Medulla oblongata (tissue), 1 donor: ENCODE results near the gene ARID1B.

ENCODE experiments used
- DNase-seq: peaks from one replicate; pipeline ENCODE4 v3.0.0-alpha.2; 2015; ENCODE audit errors: extremely low spot score

The ARID1B gene

DNA sequence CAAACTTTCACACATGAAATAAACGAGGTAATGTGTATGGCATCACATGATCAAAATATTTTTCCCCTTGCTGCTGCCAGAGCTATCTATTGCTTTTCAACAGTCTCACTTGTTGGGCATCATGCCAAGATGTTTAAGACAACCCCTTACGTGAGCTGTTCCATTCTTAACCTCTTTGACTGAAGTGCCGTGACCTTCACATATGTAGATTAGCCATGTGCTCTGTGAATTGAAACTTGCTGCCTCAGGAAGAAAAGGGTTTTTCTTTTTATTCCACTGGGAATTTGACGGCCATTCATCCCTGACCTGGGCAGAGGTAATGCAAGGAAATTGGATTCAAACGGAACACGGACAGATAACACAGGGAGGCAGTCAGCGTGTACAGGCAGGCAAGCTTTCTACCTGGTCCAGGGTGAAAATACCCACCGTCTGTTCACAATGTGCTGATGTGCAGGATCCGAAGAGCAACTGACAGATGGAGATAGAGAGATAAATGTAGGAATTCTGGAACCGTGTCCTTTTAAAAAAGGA lies 14.2 kb downstream of the ARID1B start:
- no peak for DNase-seq

DNA sequence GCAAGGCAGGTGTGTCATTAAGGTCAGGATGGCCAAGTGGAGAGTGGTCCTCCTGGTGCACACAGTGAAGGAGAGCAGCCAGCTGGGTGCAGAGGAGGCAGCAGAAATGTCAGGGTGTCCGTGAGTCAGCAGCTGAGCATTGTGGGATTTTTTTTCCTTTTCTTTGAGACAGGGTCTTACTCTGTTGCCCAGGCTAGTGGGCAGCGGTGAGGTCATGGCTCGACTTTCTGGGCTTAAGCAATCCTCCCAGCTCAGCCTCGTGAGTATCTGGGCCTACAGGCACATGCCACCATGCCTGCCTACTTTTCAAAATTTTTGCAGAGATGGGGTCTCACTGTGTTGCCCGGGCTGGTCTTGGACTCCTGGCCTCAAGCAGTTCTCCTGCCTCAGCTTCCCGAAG lies 16.0 kb downstream of the ARID1B start:
- no peak for DNase-seq

DNA sequence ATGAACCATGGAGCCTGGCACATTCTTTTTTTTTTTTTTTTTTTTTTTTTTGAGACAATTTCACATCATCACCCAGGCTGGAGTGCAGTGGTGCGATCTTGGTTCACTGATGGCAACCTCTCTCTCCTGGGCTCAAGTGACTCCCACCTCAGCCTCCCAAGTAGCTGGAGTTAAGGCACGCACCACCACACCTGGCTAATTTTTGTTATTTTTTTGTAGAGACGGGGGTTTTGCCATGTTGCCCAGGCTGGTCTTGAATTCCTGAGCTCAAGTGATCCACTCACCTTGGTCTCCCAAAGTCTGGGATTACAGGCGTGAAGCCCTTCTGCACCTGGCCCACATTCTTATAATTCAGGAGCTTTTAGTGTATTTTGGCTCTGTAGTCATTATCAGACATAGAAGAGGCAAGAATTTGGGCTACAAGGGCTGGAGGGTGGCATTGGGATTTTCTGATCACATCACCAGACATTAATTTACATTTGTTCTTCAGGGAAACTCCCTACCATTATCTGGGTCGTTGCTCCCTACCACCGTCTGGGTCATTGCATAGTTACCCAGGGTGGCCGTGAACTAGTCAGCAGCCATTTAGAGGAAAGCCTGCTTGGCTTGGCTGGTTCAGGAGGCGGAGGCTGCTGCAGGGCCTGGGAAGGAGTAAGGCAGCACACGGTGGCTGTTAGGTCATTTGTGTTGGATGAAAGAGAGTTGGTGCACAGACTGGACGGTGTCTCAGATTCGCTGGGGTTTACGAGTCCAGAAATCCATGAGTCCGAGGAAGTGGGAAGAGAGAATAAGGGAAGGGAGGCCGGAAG lies 17.6 kb downstream of the ARID1B start:
- no peak for DNase-seq

DNA sequence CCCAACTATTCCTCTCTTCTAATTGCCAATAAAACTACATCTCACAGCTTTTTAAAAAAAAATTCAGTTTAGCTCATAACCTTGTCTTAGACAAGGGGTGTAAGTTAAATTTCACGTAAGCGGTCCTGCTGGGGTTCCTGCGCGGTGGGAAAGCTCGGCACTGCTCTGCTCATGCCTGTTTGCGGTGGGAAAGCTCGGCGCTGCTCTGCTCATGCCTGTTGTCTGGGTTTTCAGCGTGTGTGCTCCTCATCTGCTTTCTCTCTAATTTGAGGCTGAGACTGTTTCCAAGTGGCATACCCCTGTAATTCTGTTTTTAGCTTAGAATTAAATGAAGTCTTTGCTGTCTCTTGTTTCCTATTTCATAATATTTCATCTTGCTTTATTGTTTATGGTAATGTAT lies 18.6 kb downstream of the ARID1B start:
- no peak for DNase-seq

DNA sequence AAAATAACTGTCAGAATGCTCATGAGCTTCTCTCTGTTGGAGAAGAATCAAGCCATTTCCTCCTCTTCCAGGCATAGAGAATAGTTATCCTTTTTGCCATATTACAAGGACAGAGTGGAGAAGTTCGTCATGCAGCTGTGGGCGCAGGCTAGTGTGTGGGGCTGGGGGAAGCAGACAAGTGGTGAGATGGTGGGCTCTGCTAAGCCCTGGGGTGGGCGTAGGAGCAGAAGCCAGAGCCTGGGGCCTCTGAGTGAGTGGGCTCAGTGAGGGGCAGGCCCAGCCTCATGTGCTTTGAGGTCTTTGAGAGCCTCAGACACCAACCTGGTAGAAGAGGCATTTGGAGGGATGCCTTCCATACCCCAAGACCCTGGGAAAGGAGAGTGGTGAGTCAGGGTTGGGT lies 19.4 kb downstream of the ARID1B start:
- DNase-seq: no peak

DNA sequence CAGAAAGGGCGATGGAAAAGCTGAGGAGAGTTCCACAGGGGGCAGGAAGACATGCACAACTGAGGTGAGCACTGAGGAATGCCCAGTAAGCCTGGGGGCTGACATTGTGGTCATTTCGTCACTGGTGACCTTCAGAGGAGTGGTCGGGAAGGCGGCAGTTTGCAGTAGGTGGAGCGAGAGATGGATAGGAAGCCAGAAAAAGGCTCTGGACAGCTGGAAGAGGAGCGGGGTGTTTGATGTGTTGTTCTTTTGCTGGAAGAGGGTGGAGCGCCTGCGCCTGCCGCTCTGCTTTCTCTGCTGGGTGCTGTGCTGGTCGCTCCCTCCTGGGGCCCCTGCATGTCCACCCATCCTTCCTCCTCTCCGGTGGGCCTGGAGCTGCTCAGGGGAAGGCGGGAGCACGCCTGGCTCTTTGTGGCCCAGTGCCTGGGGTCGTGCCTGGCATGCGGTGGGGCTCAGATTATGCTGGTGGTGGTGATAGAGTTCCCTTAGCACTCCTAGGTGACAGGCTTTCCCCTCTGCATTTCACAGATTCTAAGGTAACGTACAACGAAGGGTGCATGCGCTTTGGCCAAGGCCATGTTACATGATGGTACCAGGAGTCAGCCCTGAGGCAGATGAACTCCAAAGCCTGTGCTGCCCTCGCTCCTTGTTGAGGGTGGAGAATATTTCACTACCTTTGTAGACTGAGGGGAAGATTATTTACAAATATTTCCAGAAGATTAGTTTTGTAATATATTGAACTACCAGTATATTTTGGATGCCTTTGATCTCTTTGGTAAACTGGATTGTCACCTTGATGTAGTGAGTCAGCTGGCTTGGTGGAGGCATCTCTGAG lies 20.9 kb downstream of the ARID1B start:
- DNase-seq: no peak

DNA sequence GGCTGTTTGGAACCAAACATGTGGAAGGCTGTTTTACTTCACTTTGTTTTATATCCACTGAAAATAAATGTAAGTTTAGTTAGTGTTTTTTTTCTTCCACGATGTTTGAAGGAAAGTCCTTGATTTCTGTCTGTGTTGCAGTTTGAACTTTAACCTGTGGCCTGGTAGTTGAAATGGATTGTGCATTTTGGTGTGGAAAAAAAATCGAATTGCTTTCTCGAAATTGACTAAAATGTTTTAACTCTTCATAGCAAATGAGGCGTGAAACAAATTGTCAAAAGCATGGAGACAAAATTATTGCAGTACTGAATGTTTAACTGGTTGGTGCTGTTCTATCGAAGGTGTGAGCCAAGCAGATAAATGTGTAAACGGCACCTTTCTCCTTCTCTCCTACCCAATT lies 24.5 kb downstream of the ARID1B start:
- no peak for DNase-seq

DNA sequence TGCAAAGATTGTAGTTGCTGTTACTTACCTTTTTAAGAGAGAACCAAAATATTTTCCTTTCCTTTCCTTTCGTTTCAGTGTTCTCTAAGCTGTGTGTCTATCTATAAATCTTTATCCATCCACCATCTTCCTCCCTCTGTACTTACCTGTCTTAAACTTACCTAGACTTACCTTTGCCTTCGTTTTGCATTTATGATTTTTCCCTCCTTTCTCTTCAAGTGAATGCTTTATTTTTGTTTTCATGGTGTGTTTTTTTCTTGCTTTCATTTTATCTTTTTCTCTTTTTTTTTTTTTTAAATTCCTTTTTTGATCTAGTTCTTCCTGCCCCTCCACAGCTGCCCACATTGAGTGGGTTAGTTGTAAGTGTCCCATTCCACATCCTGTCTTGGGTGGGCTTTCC lies 26.2 kb downstream of the ARID1B start:
- DNase-seq: no peak

DNA sequence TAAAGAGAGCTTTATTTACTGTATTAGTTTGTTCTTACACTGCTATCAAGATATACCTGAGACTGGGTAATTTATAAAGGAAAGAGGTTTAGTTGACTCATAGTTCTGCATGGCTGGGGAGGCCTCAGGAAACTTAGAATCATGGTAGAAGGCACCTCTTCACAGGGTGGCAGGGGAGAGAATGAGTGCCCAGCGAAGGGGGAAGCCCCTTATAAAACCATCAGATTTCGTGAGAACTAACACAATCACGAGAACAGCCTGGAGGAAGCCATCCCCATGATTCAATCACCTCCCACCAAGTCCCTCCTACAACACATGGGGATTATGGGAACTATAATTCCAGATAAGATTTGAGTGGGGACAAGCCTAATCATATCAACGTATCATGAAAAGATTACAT lies 27.2 kb downstream of the ARID1B start:
- DNase-seq: no peak

DNA sequence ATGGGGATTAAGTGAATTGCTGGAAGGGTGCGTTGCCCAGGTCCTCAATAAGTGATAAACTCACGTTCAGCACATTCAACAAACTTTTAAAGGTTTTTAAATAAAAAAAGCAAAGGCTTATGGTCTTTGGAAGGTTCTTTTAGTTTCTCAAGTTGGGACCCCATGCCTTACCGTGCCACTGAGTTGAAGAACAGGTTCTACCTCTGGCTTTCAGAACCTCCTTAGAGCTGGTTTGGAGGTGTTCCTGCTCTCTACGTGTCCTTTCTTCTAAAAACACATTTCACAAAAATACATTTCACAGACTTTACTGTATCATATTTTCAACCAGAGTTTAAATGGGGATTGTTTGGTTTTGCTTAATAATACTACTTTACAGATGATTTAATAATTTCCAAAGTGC lies 29.0 kb downstream of the ARID1B start:
- DNase-seq: no peak

DNA sequence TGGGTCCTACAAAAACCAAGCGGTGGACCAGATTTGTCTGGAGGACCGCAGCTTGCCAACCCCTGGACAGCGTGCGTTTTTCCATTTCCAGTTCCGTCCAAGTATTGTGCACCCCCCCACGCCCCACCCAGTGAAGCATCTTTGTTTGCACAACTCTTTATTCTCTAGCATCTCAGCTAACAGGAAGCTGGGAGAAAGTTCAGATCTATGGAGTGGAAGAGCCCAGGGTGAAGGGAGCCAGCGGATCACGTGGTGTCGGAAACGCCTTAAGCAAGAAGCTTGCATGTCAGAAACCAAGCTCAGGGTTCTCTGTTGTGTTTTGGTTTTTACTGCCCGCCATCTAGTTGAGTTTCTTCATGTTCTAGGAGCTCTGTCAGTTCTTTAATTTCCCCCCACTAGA lies 29.9 kb downstream of the ARID1B start:
- no peak for DNase-seq

DNA sequence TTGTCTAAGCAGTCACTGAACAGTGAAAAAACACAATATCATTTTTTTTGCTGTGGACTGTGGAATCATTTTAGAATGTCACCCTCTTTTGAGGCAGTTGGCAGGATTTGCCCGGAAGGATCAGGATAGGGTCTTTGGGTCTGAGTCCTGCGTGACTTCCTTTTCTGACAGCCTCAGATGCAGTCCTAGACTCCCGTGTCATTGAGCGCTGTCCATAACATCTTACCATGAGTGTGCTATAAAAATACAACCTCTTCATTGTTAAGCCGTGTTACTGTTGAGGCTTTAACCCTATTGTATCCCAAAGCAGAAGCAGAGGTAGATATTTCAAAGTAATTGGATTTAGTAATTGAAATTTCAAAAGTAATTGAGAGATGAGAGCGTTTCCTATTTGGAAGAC lies 30.6 kb downstream of the ARID1B start:
- peak; percentile 45 for DNase-seq

DNA sequence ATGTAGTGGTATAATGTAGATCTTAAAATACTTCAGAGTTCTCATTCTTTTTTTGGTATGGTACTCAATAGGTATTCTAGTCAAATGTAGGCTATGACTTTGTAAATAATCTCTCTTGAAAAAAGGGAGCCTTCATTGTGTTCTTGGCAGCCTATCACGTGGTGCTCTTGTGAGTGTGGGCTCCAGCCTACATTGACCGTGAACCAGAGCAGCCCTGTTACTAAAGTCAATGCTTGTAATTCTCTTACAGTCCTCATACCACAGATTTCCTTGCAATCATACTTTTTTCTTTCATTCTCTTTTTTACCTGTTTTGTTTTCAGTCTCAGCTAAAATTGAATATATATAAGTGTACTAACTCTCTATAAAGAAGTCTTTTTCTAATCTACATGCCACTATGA lies 31.1 kb downstream of the ARID1B start:
- peak; percentile 90 for DNase-seq

DNA sequence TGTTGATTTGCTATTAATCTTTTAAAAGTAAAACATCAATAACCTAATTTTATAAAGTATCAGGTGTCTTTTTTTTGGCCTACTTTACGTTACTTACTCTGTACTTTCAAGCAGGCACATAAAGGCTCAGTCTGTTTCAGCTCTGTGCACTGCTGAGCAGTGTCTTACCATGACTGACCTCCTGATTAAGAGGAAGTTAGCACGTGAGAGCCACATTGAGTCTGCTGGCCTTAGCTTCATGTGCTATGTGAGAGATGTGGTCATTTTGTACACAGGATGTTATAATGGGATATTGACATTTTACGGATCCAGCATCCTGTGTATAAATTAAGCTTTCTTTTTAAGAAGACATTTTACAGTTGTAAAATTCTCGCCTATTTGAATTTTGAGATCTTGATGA lies 31.9 kb downstream of the ARID1B start:
- DNase-seq: peak; percentile 88

DNA sequence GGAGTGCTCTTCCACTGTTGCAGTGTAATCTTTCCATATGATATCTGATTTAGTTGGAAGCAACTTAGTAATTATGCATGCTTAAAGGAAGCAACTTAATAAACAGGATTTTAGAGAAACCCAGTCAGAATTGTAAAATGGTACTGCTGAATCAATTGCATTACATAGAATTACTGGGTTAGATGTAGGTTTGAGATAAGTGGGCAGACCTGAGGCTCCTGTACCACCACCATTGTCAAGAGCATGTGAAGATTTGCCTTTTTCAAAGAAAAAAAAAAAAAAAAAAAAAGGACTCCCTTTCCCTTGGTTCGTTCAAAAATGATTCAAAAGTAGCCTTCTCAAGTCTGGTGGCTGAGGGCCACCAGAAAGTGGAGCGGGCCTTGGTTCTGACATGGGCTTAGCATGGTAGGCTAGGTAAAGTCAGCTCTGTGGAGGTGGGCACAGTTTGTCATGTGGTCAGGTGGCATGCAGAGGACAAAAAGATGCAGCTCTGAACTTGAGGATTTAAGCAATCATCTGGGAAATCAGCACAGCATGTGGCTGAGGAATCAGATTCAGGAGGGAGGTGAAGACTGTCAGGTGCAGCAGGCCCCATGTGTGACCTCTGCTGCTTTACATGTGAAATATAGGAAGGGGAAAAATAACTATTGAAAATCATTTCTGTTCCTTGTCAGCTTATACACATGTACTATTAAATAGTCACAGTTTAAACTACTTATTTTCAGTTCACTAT lies 32.4 kb downstream of the ARID1B start:
- DNase-seq: no peak

DNA sequence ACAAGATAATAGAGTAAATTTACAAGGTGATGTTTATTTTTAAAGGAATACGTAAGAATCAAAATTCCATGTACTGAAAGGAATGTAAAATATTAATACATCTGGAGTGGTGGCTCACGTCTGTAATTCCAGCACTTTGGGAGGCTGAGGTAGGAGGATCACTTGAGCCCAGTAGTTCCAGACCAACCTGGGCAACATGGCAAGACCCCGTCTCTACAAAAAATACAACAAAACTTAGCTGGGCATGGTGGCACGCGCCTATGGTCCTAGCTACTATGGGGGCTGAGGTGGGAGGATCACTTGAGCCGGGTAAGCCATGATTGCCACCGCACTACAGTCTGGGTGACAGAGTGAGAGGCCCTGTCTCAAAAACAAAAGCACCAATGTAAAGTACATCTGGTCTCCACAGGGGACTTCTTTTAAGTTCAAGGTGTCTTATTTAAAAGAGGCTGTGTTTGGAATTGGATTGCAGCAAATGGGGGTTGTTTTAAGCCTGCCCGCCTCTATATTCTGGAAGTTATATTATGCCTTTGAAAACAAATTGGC lies 36.9 kb downstream of the ARID1B start:
- no peak for DNase-seq

DNA sequence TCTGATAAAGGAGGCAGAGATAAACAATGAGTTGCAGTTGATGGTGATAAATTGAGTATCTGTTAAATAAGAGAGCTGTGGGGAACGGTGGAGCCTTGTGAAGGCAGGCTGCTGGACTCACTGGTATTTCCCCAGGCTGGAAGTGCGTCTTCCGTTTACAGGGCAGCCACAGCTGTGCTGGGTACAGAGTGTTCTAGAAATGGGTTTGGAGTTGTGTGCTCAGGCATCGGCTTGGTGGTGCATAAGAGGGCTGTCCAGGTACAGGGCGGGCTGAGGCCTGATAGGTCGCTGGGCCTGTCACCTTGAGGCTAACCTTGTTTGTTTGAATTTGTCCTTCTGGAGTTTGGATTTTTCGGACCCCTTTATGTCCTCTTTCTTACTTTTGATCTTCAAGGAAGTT lies 39.3 kb downstream of the ARID1B start:
- no peak for DNase-seq

DNA sequence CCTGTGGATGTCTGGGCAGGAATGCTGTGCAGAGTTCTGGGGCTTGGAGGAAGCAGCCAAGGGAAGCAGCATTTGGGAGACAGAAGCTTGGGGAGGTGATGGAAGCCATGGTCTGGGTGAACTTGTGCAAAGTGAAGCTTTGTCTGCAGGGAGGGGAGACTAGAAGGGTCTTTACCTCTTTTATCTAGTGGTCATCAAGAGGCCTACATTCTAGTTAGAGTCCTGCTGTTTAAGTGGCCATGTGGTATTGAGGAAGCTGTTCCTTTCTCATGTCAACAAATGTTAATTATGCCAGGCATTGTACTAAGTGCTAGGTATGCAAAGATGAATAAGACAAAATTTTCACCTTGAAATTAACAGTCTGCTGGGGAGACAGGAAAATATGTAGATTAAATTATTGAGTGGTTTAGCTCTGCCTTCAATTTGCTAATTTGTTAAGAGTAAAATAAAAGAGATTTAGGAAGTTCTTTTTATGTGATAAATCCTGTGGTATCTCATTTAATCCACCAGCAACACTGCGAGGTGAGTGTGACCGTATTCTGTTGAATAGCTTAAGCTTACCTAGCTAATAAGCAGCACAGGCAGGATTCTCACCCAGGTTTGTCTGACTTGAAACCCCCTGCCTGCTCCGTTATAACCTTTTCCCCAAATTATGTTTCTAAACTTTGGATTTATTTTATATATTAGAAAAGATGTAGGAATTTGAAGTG lies 43.1 kb downstream of the ARID1B start:
- DNase-seq: no peak

DNA sequence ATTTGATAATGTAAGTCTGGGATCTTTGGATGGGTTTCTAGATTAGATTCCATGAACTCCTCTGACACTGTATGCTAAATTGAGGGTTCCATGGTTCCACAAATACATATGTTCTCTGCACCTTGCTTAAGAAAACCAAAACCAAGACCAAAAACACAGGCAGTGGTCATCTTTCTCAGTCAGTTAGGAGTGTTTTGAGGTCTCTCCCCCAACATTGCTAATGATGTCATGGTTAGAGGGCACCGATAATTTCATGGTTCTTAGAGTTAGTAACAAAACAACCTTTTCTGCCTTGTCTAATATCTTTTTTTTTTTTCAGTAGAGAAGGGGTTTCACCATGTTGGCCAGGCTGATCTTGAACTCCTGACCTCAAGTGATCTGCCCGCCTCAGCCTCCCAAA lies 44.5 kb downstream of the ARID1B start:
- no peak for DNase-seq

DNA sequence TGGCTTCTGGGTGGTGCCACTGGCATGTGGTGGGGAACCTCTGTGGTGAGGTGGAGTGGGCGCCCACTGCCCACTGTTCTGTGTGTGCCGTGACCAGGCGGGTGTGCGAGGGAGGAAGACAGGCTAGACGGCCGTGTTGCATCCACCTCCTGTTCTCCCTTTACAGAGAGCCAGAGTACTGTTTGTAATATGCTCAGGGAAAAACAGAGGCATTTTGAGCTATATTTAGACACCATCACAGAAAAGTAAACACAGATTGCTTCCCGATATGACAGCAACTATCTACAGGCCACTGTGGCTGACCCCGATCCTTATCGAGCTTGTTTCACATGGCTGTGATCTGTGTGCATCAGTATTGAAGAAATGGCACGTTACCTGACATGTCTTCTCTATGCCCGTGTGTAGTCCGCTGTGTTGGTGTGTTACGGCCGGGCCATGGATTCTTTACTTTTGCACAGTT lies 45.6 kb downstream of the ARID1B start:
- no peak for DNase-seq

DNA sequence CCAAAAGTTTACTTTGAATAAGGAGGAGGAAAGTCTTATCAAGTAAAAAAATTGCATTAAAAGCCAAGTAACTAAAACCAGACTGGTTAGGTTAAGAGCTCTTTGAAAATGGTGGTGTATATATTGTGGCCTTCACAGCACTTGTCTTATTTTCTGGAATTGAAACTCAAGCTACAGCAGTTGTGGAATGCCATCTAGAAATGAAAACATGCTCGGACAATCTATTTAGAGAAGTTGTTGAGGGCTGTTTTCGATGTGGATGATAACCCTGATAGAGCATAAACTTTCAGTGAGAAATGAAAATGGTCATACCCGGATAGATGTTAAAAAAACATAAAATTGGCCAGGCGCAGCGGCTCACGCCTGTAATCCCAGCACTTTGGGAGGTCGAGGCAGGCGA lies 47.0 kb downstream of the ARID1B start:
- no peak for DNase-seq
